GM21390 (cell line): ENCODE measurements around the gene BMP7.

Experiments
- ATAC-seq: cut with Tn5 transposase; IDR thresholded peaks from one replicate; pipeline ENCODE4 v1.9.1; 2021; ENCODE audit not compliant: unreplicated experiment

The BMP7 gene

GRCh38 chr20:57213291-57213690 lies 53.1 kb downstream of the BMP7 start:
- ATAC-seq, result no peak

DNA sequence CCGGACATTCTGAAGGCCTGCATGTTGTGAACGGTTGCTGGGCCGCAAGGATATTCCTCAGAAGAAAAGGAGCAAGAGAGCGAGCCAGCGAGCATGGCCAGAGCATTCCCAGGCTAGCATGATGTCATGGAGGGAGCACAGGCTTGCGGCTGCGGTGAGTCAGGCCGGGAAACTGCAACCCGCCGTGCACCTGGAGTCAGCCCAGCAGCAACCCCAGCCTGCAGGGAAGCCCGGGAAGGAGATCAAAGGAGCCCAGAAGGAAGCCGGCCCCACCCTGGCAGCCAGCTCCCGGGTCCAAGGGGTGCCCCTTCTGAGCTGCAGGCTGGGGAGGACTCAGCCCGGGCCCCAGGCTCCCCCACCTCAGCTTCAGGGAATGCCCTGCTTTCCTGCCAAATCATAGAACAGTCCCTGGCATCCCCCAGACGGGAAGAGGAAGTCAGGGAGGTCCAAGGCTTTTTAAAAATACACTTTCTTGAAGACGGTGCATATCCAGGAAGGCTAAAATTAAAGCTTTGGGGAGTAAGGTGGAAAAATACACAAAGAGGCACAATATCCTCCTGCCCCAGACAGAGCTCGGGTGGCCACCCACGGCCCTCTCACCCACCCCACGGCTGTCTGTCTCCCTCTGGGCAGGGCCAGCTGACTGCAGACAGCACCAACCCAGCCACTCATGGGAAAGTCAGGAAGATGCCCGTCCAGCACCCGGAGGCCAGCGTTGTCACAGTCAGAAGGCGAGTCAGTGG lies 53.7 kb downstream of the BMP7 start:
- ATAC-seq, result no peak

DNA sequence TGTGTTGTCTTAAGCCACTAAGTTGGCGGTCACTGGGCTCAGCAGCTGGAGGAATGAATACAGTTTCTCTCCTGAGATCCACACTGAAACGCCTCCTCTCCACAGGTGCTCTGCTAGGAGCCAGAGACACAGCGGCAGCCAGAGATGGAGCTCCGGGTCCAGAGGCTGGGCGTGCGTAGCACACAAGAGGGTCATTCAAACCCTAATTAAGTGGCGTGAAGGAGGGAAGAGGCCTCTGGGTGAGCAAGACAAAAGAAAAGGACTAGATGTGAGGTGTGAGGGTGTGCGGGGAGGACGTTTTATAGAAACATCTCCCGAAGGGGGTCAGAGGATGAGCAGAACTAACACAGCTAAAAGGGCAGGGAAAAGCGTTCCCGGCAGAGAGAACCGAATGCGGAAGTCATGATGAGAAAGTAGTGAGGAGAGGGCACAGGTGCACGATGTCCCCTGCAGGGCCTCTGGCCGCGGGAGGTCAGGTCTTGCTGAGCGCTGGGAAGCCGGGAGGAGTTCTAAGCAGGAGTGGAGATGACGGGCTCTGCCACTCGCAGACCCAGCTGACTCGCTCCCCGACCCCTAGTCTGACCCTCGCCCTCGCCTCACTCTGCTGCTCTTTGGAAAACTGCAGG lies 54.4 kb downstream of the BMP7 start:
- ATAC-seq, result no peak

GRCh38 chr20:57211406-57211805 lies 55.0 kb downstream of the BMP7 start:
- no peak for ATAC-seq

- ATAC-seq, result no peak
Measured at GRCh38 chr20:57210911-57211280, 55.5 kb downstream of the BMP7 start.

- ATAC-seq, result no peak
Measured at GRCh38 chr20:57210054-57210910, 56.2 kb downstream of the BMP7 start.

DNA sequence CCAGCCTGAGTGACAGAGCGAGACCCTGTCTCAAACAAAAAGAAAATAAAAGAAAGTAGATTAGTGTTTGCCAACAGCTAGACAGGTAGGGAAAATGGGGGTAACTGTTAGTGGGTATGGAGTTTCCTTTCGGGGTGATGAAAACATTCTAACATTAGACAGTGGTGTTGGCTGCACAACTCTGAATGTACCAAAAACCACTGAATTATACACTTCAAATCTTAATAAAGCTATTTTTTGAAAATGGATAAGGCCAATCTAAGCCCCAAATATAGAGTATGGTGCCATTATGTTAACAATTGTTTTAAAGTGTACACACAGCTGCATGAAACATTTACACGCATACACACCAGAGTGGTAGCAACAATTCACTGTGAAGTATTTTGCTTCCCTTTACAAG lies 57.0 kb downstream of the BMP7 start:
- ATAC-seq, result no peak

GRCh38 chr20:57208198-57208597 lies 58.2 kb downstream of the BMP7 start:
- no peak for ATAC-seq

DNA sequence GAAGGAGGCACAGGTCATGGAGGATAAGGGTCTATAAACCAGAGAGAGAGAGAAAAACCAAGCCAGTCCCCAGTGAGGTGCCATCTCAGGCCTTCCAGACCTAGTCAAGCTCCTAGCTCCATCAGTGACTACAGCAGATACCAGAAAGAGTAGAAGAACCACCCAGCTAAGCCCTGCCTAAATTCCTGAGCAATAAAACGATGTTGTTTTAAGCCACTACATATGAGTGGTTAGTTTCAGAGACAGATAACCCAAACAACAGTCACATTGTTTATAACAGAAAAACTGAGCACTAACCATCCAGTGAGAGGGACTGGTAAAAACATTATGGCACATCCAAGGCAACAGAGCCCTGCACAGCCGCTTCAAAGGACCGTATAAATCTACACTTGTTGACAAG lies 59.2 kb downstream of the BMP7 start:
- ATAC-seq, result no peak

GRCh38 chr20:57205606-57206219 lies 60.7 kb downstream of the BMP7 start:
- no peak for ATAC-seq

- ATAC-seq, result no peak
Measured at GRCh38 chr20:57203986-57204385, 62.5 kb downstream of the BMP7 start.

DNA sequence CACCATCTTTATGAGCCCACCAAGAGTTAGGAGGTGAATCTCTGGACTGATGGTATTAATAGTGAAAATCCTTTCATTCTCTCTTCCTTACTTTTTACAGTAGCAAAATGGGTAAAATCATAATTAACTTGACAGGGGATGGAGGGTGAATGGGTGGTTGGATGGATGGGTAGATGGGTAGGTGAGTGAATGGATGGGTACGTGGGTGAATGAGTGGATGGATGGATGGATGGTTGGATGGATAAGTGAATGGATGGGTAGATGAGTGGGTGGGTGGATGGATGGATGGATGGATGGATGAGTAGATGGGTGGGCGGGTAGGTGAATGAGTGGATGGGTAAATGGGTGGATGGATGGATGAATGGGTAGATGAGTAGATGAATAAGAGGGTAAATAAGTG lies 63.2 kb downstream of the BMP7 start:
- no peak for ATAC-seq

DNA sequence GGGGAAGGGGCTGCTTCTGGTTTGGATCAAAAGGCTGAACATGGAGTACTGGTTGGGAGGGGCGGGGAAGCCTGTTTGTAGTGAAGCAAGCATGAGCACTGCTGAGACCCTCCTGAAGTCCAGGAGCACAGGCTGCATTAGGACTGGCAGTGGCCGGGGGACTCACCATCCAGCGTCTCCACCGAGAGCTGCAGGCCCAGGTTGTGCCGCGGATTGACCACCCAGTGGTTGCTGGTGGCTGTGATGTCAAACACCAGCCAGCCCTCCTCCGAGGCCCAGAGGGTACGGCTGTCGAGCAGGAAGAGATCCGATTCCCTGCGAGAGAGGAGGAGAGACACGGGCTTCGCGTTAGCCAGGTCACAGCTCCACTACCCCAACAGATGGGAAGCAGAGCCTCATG lies 64.1 kb downstream of the BMP7 start:
- ATAC-seq, result no peak

GRCh38 chr20:57200882-57201695 lies 65.4 kb downstream of the BMP7 start:
- ATAC-seq, result no peak

- no peak for ATAC-seq
Measured at GRCh38 chr20:57199656-57200405, 66.6 kb downstream of the BMP7 start.

DNA sequence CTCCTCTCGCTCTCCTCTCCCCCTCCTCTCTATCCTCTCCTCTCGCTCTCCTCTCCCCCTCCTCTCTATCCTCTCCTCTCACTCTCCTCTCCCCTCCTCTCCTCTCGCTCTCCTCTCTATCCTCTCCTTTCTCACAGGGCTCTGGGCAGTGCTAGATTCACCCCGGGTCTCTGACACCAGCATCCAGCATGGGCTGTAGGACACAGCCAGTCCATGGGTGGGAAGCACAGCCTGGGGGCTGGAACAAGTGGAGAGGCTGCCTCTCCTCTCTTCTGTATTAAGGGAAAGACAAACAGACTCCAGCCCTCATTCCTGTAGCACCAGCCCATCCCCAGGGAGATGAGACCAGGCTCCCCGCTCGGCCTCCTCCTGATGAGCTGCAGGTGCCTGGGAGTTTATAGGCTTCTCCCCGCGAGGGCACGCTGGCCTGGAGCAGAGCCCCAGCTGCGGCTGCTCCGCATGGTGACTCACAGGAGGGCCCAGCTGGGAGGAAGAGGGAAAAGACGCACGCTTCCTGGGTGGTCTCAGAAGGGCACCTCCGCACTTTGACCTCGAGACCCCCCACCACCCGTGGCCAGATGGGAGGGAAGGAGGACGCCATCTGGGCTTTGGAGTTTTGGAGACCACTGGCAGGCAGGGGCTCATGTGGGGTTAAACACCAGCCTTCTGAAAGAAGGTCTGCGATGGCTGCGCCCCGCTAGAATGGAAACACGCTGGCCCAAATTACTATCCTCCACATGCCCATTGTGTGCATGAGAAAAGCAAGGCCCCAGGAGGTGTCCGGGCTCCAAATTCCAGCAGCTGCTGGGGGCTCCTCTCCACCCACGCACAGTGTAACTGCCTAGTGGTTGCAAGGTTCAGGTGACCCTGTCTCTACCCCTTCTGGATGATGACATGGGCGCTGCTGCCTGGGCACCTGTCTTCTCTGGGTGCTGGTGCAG lies 68.0 kb downstream of the BMP7 start:
- no peak for ATAC-seq

GRCh38 chr20:57197352-57198131 lies 68.9 kb downstream of the BMP7 start:
- no peak for ATAC-seq

DNA sequence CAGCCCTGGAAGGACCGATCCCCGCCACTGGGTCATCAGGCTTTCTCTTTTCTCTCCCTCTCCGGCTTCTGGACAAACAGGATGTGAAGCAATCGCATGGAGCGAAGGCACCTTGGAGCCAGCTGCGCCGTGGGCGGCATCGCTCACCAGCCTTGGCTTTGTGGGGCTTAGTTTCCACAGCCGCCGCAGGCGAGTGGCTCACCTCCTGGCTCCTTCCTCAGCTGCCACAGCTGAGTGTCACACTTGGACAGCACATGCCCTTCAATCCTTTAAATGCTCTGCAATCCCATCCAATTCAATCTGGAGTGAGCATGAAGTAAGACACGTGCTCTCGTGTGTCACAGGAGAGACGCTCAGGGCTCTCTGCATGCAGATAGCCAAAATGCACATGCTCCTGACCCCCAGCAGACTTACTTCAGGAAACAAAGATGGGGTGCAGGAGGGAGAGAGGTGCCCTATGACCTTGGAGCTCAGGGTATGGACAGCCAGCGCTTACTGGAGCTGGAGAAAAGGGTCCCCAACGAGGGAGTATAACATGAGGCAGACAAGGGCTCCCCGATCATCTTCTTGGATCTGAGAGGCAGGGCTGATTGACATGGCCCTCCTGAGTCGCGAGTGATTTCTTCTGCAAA lies 70.9 kb downstream of the BMP7 start:
- ATAC-seq, result no peak
